Effector CD8-positive, alpha-beta T cell (primary cell): ENCODE measurements around the gene CETN3.
"Not testable (repeated sequence)": the region's sequence is repeated elsewhere in the genome, so short reads cannot be mapped to it uniquely, and the experiment has no call there.

ENCODE experiments used
- DNase-seq: peaks from one replicate; lab custom pipeline; 2025; lab: John Stamatoyannopoulos, UW

The CETN3 gene

DNA sequence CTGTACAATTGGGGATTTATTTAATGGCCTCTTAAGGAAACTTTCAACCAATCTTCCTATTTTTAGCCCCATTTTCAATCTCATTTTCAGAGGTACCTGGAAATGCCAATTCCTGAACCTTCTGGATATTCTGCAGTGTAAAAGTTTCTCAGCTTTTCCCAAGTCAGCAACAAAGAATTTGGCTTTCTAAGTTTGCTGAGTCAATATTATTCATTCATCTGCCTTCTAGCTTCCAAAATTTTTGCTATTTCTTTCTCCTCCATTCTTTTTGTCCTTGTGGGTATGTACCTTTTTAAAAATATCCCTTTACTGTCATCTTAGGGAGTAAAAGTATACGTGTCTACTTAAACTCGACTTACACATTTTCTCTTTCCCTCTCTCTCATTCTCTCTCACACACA, 25.7 kb downstream of the CETN3 start:
- no peak for DNase-seq

DNA sequence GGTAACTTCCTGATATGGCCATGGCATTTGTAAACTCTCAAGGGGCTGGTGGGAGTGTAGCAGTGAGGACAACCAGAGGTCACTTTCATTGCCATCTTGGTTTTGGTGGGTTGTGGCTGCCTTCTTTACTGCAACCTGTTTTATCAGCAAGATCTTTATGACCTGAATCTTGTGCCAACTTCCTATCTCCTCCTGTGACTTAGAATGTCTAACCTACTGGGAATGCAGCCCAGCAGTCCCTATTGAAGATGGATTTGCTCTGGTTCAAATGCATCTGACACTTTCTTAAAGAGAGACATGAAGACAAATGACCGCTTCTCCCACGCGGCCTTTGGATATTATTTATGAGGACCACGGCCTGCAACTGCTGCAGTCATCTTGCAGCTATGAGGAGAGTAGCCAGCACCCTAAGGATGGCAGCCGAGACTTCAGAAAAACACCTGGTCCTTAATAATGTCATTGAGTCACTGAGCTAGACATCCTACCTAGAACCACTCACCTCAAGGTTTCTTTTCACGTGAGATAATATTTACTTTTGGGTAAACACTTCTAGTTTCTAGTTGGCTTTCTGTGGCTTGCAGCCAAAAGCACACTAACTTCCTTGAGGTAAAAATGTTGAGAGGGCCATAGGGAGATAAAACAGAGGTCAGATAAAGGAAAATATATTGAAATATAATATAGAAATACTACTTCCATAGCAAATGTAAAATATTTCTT, 28.2 kb downstream of the CETN3 start:
- DNase-seq, result no peak

DNA sequence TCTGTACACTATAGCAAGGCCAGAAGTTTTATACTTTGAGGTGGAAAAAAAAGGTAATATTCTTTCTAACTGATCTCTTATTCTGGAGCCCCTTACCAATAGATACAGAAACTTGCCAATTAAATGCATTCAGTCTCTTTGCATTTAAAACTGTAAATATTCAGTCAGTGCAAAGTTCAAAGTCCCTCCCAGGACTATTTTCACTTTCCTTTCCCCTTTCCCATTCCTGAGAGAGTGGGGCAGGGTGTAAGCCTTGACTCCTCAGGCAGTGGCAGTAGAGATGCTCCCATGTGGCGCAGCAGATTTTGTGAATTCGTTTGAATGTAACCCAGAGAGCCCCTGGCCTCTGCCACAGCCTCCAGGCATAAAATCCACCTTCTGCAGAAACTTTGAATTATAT, 29.9 kb downstream of the CETN3 start:
- DNase-seq, result no peak

DNA sequence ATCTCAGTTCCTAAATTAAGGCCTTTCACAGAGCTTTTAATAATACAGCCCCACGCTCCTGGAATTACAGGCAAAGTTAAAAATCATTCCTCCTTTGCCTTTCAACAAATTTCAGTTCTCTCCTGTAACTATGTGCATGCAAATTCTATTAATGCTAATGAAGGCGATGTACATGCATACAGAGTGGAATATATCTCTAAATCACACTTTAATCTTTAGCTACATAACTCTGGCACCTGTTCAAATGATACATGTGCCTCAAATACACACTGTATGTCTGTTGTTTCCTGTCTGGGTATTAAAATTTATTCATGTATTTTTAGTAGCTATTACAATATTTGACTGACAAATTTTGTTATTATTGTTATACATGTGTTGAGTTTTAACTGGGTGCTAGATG, 30.8 kb downstream of the CETN3 start:
- no peak for DNase-seq

DNA sequence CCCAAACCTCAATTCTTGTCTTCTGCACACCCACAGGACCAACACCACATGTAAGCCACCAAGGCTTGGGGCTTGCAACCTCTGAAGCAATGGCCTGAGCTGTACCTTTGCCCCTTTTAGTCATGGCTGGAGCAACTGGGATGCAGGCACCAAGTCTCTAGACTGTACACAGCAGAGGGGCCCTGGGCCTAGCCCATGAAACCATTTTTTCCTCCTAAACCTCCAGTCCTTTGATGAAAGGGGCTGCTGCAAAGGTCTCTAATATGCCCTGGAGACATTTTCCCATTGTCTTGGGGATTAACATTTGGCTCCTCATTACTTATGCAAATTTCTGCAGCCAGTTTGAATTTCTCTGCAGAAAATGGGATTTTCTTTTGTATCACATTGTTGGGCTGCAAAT, 38.3 kb downstream of the CETN3 start:
- DNase-seq, result not testable (repeated sequence)

DNA sequence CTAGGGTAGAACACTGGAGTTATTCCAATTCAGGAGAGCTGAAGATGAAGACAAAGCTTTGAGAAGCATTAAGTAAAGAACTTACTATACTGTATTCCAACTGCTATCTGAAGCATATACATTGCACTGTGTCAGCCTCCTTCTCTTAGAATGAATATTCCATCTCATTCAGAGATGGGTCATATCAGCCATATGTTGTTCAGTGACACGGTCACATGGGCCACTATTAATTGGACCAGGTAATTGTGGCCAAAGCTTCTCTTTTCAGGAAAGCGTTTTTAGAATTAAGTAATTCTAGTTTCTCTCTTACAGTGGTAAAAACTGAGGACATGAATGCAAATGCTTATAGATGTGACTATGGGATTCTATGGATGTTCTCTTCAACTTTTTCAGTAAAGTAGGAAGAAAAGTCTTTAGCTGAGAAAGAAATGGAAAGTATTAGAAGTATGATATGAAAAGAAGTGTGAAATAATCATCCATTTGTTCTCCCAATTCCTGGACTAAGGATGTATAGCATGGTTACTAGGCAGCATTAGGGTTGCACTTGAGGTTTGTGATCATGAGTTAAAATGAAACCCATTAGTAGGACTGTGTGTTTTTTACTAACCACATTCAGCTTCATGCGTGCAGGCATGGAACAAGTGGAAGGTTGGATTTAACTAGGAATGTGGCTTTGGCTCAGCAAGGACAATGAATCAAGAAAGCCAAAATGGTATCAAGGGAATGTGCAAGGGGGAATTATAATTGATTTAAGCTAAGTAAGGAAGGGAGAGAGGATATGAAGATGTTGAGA, 40.9 kb downstream of the CETN3 start:
- DNase-seq, result no peak

DNA sequence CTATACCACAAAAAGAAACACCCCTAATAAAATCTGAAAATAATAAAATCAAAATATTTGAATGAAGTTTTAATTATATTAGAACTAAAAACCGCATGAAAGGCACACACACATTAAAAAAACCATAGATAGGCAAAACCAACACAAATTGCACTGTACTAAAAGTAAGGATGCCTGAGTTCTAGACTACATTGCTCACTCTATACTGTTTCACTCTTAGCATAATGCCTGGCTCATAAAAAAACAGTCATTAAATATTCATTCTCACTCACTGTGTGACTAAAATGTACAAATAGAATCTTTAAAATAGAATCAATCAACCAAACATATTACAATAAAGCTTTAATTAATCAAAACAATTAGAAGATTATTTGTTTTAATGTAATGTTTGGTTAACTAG, 41.7 kb downstream of the CETN3 start:
- DNase-seq, result no peak

DNA sequence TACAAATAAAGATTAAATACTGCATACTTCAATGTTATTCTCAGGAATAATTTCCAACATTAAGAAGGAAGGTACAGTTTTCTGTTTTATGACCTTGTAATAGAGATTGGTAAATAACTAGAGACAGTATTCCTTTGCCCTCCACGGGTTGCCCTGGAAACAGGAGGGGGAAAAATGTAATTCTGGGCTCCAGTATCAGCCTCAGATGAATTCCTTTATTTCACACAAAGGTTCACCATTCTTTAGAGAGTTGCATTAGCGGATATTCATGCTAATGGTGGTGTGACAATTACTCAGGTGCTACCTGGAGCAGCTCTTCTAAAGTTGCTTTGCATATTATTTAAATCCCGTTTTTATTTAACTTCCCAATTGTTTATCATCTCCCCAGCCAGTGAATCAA, 42.6 kb downstream of the CETN3 start:
- no peak for DNase-seq

DNA sequence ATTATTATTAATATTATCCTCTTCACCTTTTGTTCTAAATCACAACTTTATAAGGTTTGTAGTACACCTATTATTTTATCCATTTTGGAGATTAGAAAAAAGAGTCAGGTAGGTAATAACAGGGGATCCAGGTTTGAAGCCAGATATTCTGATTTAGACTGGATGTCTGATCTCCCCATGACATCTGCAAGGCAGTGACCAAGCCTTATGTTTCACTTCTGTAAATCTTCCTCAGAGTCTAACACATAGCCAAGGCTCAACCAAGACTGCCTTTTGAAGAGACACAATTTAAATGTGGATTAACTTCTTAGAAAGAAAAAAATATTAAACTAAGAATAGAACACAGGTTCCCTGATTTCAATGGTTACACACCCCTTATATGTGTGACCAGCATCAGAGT, 44.2 kb downstream of the CETN3 start:
- no peak for DNase-seq

DNA sequence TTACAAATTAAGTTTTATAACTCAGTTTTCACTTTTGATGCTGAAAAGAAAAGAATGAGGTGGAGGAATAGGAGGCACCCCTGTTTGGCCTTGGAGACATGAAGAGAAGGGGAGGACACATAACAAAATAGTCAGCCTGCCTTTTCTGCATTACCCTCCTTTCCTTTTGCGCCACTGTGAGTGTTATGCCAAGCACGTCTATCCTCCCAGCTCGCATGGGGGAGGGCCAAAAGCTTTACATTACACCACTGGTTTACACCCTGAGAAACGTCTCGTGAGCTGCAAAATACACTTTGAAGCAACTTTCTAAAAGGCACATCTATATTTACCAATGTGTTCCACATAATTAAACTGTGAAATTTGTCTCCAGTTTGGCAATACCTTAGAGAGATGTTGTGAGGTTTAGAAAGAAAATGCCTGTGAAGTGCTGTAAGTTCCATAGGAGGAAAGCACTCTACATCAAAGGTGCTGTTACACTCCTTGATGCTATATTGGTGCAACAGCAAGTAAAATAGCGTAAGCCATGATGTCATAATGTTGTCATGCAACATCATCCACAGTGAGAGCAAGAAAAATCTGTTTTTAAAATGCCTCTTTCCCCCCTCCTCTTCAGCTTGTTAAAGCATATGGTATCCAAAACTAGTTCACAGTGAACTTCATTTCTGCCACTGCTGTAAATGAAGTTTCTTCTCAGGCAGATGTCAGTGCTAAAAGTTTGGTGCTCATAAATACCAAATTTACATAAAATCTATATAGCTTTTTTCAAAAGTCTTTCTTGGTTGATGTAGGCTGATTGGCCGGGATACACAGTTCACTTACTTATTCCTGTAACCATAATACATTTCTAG, 50.3 kb downstream of the CETN3 start:
- no peak for DNase-seq

DNA sequence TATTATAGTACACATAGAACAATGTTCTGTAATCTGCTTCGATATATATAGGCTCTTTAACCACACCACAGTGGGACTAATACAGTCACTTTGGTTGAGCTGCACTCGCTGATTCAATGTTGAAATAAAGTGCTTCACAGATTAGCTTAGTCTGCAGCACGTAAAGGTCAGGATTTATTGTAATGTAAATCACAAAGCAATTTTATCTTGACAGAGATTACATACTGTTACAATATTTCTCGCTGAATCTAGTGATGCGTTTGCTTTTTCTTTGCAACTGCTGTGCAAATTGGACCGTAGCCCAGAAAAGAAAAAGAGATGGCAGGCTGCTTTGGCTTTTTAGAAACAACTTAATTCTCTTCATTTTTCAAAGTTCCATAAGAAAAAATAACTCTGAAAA, 52.9 kb downstream of the CETN3 start:
- DNase-seq, result no peak

DNA sequence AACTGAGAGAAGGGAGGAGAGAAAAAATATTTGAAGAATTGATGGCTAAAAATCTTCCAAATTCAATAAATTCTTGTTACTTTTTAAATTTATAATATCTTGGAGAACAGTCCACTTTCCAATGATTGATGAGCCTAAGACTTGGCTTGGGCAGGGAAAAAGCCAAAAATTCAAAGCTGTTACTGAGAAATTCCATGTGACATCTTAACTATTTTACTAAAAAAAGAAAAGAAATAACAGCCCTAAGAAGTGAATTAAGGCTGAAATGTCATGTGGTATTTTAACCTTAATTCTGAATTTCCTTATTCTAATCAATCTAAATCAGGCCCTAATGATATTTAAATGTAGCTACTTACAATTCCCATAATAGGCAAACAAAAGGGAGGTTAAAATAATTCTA, 53.4 kb downstream of the CETN3 start:
- no peak for DNase-seq

DNA sequence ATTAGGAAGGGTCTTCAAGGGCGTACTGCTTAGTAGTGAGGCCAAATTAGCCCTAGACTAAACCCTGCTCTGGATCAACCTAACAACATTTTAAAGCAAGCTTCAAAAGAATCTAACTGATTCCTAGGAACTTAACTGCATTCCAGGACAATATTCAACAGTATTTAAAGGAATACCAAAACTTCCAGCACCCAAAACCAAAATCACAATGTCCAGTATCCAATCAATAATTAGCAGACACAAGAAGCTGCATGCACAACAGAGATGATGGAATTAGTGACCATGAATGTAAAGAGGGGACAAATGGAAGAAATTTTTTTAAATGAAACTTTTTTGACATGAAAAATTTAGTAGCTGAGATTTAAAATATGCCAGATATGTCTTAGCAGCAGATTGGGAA, 53.9 kb downstream of the CETN3 start:
- no peak for DNase-seq

DNA sequence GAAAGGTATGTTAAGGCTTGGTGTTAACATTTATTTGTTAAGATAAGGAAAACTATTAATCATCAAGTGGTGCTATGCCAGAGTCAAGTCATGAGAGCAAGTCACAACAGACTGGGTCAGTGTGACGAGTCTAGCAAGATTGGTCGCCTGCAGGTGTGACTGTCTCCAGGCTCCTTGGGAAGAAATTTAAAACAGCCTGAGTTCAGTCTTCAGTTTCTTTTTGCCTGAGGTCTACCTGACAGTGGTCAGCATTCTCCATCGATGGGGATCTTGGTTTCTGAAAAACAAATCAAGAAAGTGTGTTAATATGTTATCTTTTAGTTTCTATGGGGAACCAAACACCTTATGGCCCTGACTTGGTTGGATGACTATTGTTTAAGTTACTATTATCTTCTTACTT, 56.3 kb downstream of the CETN3 start:
- no peak for DNase-seq

DNA sequence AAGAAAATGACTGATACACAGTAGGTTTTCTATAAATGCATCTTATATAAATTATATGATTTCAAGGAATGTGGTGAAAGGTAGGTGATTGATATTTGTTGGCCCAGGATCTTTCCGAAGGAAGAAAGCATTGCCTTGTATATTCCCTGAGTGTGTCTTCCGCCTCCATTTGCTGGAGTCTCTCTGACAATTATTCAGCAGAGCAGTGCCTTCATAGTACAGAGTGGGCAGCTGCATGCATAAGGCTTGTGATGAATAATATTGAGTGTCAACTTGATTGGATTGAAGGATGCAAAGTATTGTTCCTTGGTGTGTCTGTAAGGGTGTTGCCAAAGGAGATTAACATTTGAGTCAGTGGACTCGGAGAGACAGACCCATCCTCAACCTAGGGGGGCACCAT, 58.5 kb downstream of the CETN3 start:
- DNase-seq, result no peak

DNA sequence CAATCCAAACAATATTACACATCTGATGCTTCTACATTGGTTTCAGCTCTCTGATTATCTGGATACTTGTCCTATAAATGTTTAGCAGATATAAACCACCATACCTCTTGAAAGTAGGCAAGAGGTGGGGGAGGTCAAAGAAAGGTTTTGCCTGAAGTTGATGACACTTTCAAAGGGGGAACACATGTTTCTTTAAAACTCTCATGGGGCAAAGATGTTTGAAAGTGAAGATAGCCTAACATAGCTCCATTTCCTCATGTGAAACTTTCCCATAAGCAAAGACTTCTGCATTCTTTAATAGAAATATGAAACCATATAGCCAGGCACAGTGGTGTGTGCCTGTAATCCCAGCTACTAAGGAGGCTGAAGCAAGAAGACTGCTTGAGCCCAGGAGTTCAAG, 62.1 kb downstream of the CETN3 start:
- no peak for DNase-seq

DNA sequence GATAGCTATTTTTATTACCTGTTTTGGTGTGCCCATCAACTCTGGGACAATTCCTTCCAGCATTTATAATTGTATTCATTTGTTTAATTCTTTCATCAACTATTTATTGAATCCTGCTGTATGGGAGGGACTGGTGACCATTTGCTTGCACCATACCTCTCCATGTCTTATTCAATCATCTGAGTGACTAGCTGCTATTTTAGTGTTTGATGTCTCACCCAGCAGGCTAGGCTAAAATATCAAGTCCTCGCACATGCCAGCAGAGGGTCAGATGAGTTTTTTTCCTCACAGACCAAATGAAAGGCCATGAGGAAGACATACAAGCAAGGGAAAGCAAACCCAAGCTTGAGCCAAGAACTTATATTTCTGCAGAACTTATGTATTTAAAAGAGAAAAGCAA, 63.9 kb downstream of the CETN3 start:
- no peak for DNase-seq

DNA sequence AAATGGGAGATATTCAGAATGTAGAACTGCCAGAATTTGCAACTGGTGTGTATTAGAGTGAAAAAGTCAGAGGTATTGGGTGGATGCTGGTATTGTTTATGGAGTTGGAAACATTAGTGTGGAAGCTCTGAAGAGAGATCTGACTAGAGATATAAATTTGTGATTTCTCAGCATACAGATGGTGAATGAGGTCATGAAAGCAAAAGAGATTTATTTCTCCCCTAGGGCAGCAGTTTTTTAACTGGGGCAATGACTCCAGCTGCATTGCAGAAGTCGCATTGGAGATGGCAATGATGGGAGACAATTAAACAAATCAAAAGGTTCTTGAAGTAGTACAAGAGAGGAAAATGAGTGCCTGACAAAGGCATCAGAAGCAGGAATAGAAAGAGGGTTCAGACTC, 64.9 kb downstream of the CETN3 start:
- no peak for DNase-seq

DNA sequence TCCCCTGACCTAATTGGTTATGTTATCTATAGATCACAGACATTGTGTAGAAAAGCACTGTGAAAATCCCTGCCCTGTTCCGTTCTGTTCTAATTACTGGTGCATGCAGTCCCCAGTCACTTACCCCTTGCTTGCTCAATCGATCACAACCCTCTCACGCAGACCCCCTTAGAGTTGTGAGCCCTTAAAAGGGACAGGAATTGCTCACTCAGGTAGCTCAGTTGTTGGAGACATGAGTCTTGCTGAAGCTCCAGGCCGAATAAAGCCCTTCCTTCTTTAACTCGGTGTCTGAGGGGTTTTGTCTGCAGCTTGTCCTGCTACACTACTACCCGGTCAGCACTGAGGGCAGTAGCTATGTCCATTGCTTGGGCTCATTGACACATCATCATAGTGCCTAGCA, 65.8 kb downstream of the CETN3 start:
- not testable (repeated sequence) for DNase-seq

DNA sequence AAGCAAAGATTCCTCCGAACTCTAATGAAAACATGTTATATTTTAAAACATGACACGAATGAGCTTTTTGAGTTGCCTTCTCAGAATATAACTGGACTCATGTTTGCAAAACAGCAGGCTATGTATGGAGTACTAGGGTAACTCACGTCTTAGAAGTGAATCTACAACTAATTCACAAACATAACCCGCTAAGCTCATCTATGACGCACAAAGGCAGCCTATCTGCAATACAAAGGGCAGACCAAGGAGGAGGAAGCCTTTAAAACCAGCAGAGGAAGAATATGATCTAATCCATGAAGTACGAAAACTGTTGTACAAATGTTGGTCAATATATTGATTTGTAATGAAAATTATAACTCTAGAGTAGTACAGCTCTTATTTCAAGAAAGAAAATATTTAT, 67.0 kb downstream of the CETN3 start:
- DNase-seq, result no peak
